Stimulated activated CD4-positive, alpha-beta T cell treated with anti-CD3 and anti-CD28 coated beads, Interleukin-2, amount 100 ng/mL, for 4 hours (primary cell): ENCODE data around the gene GNG4.

Experiments
- DNase-seq: peaks from one replicate; pipeline ENCODE4 v3.0.0-alpha.2; 2020; ENCODE audit warnings: low read depth

Gene GNG4

GRCh38 chr1:235533476-235534168 is 116.0 kb downstream of the GNG4 start:
- no peak for DNase-seq

DNA sequence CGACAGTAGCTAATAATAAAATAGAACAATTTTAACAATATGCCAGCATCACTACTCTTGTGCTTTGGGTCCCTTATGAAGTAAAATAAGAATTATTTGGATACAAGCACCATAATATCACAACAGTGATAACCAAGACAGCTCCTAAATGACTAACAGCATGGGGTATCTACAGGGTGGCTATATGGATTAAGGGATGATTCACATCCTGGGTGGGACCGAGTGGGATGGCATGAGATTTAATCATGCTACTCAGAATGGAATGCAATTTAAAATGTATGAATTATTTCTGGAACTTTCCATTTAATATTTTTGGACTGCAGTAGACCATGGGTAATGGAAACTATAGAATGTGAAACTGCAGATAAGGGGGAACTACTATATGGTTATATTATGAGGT is 117.2 kb downstream of the GNG4 start:
- DNase-seq = no peak

DNA sequence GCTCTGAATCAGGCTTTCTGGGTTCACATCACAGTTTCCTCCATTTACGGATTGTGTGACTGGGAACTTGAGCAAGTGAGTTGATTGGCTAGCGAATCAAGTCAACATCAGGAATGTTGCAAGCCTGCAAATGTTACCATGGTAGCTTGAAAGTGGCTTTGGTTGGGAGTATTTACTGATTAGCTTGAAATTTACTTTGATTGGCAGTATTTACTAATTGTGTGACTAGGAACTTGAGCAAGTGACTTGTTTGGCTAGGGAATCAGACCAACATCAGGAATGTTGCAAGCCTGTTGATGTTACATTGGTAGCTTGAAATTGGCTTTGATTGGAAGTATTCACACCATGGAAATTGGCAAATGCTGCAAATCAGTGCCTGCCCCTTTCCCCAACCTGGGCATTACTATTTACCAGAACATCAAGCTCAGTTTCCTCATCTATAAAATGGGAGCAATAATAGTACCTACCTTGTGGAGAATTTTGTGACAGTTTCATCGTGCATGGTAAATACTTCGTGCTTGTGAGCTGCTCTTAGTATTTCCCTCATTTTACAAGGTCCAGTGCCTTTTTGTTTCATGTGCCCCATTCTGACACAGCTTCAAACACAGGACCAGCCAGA is 122.3 kb downstream of the GNG4 start:
- no peak for DNase-seq

- DNase-seq = no peak
Observed at GRCh38 chr1:235525314-235525713, 124.3 kb downstream of the GNG4 start.

- DNase-seq = no peak
Observed at GRCh38 chr1:235516862-235517446, 132.6 kb downstream of the GNG4 start.

GRCh38 chr1:235515844-235516512 is 133.6 kb downstream of the GNG4 start:
- no peak for DNase-seq

- DNase-seq = peak; percentile 11
Observed at GRCh38 chr1:235513495-235514366, 135.9 kb downstream of the GNG4 start.

- no peak for DNase-seq
Observed at GRCh38 chr1:235511470-235512240, 137.9 kb downstream of the GNG4 start.

DNA sequence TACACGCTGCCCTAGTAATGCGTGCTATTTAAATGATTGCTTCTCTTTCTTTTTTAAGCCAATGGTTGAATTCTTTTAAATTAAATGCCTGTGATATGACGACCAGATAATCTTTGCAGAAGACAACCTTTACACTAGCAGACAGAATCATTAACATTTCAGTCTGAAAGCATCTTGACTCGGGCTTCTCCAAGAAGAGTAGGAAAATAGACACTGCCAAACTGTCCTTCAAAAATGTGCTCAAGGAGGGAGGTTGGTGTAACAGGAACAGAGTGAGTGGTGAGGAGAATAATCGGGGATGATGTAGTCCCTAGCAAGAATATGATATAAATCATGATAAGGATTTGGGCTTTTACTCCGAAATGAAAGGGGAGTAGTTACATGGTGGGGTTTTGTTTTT is 138.8 kb downstream of the GNG4 start:
- no peak for DNase-seq

DNA sequence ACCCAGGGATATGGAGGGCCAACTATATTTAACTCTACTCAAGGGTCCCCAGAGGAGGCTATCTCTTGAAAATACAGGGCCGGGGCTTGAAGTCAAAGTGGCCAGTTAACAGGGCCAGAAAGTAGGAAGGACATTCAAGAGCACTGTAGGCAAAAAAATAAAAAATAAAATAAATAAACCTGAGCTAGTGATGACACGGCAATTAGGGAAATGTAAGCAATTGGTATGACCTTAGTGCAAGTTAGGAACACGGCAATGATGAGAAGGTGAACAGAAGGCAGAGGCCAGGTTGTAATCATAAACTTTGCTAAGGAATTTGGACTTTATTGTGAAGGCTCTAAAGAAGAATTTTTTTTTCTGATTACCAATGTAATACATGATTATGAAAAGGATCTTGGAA is 142.0 kb downstream of the GNG4 start:
- DNase-seq = no peak

DNA sequence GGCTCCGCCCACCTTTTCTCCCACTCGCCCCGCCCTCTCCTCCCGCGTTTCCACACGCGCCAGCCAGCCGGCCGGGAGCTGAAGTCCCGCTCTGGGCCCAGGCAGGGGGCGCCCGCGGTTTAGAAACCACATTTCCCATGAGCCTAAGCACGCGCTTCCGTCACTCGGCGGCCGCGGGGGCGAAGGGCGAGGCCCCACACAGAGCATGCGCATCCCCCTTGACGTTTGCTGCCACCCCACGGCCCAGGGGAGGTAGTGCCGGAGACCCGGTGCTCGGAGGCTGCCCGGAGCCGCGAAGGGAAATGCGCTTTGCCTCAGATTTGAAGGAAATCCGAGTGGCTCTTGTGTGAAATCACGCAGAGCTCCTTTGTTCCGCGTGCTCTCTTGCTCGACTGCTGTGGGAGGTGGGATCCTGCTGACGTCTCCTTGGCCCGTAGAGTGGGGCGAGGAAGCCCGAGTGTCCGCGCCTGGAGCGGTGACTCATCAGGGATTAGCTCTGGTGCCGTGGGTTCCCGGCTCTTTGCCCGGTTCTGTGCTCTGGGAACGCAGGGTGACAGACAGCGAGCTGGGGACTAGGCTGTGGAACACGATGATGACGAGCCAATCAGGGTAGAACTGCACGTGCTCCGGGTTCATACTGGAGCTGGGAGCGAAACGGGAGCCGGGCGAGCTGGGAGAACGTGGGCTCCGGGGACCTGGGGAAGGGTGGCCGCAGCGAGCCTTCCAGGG is 144.9 kb downstream of the GNG4 start:
- peak; percentile 98 for DNase-seq

DNA sequence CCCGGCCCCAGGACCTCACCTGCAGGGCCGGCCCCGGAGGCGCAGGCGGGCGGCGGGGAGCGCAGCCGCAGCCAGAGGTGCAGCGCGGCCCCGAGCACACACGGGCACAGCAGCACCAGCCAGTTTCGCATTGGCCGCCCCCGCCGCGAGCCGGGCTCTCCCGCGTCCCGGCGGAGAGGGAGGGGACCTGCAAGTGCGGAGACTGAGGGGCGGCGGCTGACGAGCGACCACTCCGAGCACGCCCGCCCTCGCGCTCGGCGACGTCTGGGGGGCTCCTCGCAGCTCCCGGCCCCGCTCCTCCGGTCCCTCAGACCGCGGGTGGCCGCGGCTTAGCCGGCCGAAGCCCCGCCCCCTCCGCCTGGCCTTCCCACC is 145.5 kb downstream of the GNG4 start, which contains the start of gene B3GALNT2:
Gene B3GALNT2 (minus strand): TSS at position 331 of the 372 bp plus-strand sequence. CDS start 200 bp downstream, at position 131.
- no peak for DNase-seq

DNA sequence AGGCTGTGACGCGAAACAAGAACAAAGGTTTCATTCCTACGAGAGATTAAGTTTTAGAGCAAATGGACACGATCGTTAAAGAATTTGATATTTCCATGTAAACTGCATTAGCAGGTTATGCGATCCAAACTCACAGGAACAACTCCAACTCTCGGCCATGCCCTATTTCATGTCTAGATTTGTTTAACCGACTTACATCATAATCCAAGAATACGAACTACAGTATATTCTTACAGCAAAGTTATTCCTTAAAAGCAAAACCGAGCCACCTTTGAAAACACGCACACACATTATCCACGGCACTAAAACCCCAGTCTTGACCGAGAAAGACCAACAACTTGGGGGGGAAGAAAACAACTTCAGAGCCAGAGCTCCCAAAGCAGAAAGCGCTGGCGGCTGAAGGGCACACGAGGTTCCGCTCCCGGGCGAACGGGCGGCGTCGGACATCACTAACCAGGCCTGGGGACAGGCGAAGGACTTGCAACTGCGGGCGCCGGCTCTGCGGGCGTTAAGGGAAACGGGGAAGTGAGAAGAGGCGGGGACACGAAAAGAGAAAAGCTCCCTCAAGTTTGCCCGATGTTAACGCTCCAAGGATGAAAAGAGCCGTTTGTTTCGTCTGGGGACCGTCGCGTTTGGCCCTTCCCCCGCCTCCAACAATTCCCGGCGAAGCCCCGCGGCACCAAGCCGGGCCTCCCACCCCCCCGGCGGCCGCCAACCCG is 146.0 kb downstream of the GNG4 start:
- no peak for DNase-seq

DNA sequence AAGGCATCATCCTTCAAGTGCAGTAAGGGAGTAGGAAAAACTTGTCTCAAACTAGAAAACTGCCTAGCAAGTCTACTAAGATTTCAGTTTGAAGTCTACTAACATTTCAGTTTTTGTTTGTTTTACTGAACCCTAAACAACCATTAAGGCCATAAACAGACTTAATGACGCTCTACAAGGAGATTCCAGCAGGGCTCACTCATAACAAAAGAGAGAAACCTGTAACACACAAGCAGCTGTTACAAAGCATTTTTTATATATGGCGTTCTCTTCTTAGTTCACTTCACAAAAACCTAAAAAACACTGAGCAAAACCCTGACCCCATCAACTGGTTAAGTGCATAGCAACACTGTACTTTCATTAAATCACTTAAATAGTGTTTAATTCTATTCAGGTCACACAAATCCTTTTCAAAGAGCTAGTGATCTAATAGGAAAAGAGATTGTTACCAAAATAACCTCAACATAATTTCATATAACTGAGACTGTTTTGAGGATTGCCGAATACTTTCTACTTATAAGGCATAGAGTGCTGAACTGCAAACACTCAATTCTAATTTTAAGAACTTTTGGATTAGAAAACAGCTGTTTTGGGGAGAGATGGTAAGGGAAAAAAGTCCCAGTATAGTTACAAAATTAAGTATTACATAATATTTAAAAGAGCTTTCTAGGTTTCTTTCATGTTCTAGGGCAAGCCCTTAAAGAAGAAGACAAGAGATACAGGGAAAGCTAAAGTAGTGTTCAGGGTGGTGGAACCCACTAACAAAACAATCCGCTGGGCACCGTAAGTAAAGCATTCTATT is 146.8 kb downstream of the GNG4 start:
- DNase-seq = no peak

- DNase-seq = no peak
Observed at GRCh38 chr1:235500971-235501540, 148.5 kb downstream of the GNG4 start.
